Fibroblast of skin of left biceps (primary cell): ENCODE results near the gene RAPGEF6.
"Not testable (repeated sequence)": the region's sequence is repeated elsewhere in the genome, so short reads cannot be mapped to it uniquely, and the experiment has no call there.

Experiments used
- DNase-seq, 2 experiments: peaks; one replicate each; pipeline ENCODE4 v3.0.0-alpha.2; 2013; ENCODE audit warnings: low read depth in 2 of 2

The RAPGEF6 gene

DNA sequence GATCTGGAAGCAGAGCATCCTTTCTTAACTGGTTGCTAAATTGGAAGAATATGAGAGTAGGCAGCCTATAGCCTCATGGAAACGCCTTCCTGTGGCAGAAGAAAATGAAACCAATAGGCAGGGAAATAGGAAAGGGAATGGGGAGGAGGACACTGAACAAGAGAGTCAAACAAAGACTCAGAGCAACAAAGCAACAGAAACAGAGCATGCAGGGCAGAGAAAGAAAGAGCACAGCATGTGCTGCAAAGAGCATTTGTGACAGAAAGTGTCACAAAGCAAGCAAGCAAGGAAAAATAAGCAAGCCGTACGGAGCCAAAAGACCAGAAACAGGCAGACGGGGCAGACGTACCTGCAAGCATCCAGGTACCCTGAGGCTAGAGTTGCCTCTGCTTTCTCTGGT is 123.1 kb downstream of the RAPGEF6 start:
- no peak for DNase-seq

DNA sequence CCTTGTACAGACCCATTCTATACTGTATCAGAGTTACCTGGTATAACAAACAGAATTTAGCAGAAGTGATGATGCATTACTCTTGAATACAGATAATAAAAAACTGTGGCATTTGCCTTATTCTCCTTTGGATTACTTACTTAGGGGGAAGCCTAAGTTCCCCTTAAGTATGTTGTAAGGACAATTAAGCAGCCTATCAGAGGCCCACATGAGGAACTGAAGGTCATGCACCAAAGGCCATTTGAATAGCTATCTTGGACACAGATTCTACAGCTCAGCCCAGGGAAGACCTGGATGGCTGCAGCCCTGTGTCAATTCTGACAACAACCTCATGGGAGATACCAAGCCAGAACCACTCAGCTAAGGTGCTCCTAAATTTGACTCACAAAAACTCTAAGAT is 125.2 kb downstream of the RAPGEF6 start:
- no peak for DNase-seq

DNA sequence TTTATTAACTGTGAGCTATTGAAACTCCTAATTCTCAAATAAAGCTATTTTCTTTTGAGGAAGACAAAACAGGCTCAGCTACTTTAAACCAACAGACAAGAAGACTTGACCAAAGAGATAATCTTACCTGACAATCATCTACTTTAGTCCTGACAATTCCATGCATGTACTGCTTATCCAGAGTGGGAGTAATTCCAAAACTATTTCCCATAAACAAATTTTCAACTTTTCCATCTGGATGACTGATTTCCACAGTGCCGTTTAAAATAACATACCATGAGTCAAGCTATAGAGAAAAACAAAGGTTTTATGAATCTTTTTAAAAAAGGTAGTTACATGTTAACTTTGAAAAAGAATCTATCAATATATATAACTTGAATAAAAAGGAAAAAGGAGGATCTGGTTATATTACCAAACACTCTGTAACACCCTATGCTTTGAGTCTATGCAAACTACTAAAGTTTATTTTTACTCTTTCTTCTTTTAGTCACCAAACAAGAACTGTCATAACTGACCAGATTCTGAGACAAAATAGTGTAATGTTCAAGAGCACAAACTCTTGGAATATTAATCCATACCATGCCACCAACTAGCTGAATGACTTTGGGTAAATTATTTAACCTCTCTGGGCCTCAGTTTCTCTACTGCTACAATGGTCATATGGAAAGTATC is 129.7 kb downstream of the RAPGEF6 start:
- DNase-seq, result no peak

DNA sequence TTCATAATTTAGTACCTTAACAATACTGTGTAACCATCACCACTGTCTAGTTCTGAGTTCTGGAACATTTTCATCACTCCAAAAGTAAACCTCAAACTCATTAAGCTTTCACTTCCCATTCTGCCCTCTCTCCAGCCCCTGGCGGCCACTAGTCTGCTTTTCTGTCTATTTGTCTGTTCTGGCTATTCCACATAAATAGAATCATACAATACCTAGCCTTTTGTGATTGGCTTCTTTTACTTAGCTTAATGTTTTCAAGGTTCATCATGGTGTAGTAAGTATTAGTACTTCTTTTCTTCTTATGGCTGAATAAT is 138.7 kb downstream of the RAPGEF6 start:
- DNase-seq, result no peak

DNA sequence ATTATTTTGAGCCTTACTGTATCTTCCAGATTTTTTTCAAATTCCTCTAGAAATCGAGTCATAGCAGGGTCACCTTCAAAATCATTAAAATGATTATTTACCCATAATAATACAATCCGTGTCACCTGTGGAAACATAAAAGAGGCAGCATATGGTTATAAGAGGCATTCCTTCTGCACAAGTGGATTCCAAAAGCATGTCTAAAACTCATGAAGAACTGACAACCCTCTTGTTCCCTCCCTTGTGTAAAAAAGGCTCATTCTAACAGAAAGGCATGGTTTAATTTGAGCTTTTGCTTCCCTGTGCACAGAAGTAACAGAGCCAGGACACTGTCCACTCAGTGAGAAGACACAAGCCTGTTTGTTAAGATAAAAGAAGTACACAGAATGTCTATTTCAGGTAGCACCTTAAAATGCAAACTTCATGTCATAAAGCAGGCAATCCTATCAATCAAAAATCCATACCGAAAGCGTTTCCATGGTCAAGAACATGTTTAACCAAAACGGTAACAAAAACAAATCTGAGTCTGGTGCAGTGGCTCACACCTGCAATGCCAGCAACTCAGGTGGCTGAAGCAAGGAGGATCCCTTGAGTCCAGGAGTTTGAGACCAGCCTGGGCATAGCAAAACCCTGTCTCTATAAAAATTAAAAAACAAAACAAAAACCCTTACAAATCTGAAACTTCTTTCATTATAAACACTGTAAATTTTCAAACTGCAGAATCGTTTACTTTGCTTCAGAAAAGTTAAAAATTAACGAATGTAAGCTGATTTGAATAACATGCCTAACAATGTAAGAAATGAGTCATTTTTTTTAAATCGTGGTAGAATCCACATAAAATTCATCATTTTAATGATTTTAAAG is 139.3 kb downstream of the RAPGEF6 start:
- no peak for DNase-seq

DNA sequence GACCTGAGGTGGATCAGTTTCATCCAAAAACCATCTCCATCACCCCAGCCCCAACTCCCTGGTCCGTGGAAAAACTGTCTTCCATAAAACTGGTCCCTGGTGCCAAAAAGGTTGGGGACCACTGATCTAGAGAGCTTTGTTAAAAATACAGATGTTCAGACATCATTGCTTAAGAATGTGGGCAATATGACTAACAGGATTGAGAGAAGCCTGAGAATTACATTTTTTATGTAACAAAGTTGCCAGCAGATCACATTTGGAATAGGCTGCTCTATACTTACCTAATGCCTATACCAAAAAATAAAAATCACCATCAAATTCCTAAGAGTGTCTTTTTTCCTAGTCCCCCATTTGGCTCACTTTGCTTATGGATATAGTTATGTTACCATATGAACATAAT is 143.3 kb downstream of the RAPGEF6 start:
- DNase-seq, result no peak

DNA sequence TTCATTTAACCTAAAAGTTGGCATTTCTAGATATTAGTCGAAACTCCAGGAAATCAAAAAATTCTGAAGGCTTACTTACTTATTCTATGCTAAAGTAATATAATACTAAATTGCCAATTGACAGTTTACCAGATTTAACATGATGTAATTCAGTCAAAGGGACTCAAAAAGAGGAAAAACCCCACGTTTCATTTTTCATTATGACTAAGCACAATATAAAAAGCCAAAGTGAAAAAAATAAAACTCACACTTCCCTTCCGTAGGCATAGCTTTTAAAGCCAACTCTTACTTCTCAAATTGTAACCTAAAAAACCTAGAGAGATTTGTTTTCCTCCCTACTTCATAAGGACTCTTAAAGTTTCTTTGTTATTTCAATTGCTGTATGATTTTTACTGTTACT is 146.6 kb downstream of the RAPGEF6 start:
- no peak for DNase-seq

DNA sequence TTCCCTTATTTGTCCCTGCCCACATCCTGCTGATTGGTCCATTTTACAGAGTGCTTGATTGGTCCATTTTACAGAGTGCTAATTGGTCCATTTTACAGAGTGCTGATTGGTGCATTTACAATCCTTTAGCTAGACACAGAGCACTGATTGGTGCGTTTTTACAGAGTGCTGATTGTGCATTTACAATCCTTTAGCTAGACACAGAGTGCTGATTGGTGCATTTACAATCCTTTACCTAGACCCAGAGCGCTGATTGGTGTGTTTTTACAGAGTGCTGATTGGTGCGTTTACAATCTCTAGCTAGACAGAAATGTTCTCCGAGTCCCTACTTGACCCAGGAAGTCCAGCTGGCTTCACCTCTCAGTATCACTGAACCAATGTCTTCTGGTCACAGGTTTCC is 147.7 kb downstream of the RAPGEF6 start:
- not testable (repeated sequence) for DNase-seq

DNA sequence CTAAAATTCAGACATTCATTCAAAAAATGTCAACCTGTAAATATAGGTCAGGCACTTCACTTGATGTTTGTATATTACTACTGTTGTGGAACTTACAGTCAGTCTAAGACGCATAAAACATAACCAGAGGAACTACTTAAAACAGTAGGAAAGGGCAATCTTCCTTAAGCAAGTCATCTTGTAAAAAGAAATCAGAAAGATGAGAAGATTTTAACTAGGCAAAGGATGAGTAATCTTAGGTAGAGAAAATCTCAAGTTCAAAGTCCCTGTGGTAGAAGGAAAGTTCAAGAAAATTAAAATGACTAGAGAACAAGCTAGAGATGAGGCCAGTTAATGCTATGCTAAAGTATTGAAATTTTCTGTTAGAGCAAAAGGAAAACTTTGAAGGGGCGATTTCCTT is 152.4 kb downstream of the RAPGEF6 start:
- DNase-seq, result no peak

DNA sequence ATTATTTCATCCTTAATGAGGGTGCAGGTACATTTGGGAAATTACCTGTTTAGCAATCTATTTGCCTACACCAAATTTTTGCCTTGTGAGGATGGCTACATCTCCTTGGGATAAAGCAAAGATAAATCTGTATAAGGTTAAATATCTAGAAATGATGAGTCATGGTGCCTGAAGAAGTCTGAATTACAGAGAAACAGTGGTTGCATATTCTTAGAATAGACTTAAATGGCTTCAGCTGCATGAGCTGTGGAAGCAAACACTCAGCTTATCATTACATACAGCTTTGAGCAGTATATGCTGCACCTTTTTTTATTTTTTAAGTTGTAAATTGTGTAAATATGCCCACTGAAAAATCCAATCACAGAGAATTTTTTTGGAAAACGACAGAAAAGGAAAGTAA is 153.5 kb downstream of the RAPGEF6 start:
- no peak for DNase-seq

DNA sequence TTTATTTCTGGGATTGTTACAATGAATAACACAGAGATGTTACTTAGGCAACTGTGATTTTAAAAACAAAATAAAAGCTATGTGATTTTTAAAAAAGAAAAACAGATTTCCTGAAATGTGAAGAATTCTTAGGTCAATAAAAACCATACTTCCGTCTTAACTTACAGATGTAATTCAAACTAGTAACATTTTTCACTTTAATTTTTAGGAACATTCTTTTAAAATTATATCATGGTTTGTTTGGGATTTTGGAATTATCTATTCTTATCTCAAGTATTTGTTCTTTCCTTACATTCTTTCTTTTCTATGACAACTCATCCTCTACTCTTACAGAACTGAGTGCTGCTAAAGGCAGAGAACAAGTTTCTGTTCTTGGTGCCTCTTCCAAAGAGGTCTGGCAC is 159.5 kb downstream of the RAPGEF6 start:
- no peak for DNase-seq

DNA sequence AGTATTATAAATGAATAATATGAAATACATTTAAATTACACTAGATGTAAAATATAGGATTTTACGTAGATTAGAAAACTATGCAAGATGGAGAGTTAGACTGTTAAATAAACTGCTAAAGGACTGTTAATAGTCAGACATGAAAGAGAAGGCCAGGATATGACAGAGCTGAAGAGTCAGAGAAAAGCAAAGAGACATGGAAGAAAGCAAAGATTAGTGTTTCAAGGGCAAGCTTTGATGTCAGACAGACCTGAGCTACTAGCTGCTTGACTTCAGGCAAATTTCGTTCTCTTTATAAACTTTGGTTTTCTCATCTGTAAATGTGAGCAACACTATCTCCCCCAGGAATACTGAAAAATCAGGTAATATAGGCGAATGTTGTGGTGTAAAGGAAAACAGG is 161.3 kb downstream of the RAPGEF6 start:
- no peak for DNase-seq

DNA sequence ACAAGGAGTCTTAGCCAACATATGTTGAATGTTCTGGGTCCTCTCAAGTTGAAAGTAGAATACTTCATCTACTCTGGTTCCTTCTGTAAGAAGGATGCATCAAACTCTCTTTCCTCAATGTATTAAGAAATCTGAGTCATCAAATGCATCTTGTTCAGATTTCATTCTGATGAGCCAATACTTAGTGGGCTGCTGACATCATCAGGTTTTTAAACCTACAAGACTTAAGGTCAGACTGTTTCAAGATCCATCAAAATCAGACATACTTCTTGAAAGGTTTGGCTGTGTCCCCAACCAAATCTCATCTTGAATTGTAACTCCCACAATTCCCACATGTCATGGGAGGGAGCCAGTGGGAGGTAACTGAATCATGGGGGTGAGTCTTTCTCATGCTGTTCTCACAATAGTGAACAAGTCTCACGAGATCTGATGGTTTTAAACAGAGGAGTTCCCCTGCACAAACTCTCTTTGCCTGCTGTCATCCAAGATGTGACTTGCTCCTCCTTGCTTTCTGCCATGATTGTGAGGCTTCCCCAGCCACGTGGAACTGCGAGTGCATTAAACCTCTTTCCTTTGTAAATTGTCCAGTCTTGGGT is 168.8 kb downstream of the RAPGEF6 start:
- peak; percentile 46 to 54 for DNase-seq

DNA sequence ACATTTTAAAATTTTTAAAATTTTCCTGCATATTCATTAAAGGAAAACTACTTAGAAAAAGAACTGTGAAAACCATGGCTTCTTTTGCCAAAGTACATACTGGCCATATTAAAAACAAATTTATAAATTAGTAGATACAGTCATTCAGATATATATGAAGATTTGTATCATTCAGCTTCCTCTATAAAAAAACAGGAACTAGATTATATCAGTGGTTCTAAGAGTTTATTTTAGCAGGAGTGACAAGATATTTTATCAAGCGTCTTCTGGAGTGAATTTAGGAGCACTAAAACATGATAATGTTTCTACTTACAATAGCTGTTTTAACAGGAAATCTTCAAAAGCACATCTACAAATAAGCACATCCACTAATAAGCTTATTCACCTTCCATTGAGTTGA is 171.4 kb downstream of the RAPGEF6 start:
- DNase-seq, result no peak

DNA sequence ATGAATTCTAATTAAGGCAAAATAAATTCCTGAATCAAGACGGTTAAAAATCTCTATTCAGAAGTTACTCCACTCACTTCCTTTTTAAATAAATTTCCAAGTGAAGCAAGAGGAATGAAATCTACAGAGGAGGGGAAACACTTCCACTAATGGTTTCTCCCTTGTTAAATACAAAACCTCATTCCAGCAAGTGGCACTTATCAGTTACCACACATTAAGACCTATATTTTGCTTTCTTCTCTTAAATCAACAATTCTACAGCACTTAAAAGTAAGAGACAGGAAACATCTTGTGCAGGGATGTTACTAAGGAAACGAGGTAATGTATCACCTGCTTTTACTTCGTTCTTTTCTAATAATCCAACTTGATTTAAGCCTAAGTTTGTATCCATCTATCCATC is 172.6 kb downstream of the RAPGEF6 start:
- no peak for DNase-seq

DNA sequence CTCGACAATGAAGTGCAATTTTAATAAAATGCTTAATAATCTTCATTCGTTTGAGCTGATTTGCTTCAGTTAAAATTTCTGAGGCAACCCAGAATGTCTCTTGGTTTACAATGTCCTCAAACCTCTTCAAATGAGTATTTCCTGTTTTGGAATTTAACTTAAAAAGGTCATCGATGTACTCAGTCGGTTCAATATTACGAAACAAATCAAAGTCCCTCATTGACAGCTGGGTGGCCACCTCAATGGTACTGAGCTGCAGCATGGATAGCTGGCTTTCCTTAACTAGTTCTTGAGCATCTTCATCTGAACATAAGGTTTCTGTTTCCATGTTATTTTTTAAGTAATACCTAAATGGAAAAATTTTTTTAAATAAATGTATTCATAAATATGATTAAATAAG is 173.3 kb downstream of the RAPGEF6 start:
- DNase-seq, result no peak

DNA sequence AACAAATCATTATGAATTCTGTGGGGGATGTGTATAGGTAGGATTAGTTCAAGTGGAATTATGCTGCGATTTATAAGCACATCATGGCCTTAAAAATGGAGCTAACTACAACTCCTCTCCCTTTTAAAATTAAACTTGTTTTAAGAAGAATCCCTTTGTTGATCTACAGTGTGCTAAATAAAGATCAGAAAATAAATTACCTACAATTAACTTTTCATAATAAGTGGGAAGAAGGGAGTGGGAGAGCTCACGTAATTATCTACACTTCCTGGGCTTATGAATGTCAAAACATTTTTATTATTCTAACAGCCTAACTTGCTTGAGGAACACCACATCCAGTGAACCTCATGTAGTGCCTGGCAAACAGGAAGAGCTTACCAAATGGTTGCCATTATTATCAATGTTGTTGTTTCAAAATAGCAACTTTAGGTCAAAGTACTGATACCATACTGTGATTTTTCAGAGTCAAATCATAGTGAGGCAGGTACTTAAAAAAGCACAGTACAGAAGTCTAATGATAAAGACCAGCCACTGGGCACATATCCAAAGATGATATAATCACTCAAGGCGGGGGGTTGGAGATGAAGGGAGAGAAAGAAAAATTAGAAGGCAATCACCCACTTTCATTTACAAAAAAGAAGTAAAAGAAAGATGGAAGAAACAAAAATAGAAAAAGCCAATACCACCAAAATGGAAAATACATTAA is 174.0 kb downstream of the RAPGEF6 start:
- DNase-seq, result no peak

DNA sequence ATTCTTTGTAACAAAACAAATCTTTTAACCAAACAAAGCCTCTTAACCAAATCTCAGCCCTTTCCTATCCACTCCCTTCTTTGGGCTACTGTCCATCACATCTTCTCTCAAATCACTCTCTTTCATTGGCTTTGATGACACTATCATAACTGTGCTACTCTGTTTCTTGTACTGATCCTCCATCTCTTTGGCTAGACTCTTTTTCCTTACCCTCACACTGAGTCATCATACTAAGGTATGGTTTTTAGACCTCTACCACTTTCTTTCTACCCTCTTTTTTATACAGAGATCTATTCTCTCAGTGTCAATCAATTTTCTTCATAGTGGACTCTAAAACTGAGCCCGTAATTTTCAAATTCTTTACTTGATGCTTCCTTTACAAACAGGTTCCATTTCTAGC is 174.9 kb downstream of the RAPGEF6 start:
- no peak for DNase-seq

DNA sequence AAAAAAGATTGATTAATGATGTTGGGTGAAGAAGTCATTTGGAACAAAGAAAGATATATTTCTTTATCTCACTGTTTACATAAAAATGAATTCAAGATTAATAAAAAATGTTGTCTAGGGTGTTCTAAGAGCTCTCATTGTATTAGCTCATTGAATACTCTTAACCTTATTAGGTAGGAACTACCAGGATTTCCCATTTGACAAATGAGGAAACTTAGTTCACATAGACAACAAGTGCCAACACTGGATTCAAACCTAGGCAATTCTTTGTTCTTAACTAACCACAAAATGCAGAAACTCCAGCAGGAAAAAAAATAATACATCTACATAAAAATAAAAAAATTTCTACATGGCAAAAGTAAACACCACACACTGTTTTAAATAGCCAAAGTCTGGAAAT is 175.8 kb downstream of the RAPGEF6 start:
- DNase-seq, result no peak

DNA sequence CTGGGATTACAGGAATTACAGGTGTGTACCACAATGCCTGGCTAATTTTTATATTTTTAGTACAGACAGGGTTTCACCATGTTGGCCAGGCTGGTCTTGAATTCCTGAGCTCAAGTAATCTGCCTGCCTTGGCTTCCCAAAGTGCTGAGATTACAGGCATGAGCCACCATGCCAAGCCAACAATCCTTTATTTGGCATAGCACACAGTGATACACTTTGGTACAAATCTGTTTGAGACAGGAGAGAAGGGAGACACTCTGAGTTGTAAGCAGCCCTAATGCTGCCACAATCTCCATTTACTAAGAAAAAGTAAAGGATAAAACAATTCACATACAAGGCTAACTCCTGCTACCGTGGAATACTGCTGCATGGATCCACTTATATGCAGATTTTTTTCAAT is 177.8 kb downstream of the RAPGEF6 start:
- no peak for DNase-seq

DNA sequence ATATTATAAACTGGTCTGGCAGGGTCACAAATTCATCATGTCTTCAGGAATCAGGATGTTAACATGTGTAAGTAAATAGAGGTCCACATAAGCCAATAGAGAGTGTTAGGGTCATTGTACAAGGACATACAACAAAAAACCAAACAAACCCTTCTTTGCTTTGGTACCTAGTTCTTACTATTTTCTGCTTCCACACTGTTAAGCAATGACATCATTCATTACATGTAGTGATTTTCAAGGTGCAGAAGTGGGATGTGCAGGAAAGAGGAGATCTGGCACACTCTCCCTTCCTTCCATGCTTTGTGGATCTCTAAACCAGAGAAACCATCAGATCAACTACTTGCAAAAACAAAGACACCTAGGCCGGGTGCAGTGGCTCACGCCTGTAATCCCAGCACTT is 184.1 kb downstream of the RAPGEF6 start:
- no peak for DNase-seq

DNA sequence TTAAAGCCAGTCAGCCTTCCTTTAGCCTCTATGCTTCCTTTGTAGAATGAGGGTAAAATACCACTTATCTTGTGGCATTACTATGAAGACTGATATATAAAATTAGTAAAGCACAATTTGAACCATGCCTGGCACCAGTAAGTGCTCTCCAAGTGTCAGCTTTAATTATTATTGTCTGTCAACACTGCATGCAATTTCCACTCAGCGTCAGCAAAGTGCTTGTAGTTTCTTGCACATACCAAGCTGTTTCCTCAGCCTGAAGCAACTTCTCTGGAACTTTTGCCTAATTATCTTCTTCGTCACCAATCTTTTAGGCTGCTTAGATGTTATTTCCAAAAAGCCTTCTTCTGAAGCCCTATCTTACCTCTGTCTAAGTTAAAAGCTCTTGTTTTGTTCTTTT is 193.8 kb downstream of the RAPGEF6 start:
- DNase-seq, result no peak

DNA sequence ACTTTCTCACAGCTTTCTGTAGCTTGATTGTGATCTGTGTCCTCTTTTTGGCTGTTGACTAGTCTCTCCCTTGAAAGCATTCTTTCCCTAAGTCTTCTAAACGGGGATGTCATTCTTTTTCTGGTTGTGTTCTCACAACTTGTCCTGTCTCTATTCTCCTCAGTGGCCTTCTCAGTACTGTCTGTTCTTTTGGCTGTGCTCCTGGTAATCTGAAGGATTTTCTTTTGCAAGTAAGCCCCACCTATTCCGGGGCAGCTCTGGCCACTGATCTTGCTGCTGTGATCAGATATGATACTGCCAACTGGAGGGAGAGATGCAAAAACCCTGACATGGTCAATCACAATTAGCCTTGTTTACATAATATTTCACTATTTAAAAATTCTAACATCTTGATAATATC is 198.9 kb downstream of the RAPGEF6 start:
- no peak for DNase-seq
